RPMI7951 (cell line): ENCODE measurements around the gene BAG1. TPM values are rescaled to one million over a fixed set of nuclear protein-coding genes. Genes with fewer than 3 reads are reported as not detected.
A peak's percentile ranks its signal among the peaks of the same experiment; 100 is the strongest.

Source experiments
- DNase-seq: peaks from one replicate; pipeline ENCODE4 v3.0.0-alpha.2; 2012; ENCODE audit warnings: low read depth
- total RNA-seq: library from RNA; depleted of rRNA; stranded (reverse); fragments of >200 nt; shearing (Covaris generic); gene quantifications from 2 replicates; pipeline ENCODE4 v1.2.3, GENCODE V29; 2014

Gene BAG1
- total RNA-seq, 1 experiment from 2014 or later: 19.9 TPM

- DNase-seq: no peak
These were observed 9.4 kb upstream of the BAG1 start for GRCh38 chr9:33273972-33274328.

DNA sequence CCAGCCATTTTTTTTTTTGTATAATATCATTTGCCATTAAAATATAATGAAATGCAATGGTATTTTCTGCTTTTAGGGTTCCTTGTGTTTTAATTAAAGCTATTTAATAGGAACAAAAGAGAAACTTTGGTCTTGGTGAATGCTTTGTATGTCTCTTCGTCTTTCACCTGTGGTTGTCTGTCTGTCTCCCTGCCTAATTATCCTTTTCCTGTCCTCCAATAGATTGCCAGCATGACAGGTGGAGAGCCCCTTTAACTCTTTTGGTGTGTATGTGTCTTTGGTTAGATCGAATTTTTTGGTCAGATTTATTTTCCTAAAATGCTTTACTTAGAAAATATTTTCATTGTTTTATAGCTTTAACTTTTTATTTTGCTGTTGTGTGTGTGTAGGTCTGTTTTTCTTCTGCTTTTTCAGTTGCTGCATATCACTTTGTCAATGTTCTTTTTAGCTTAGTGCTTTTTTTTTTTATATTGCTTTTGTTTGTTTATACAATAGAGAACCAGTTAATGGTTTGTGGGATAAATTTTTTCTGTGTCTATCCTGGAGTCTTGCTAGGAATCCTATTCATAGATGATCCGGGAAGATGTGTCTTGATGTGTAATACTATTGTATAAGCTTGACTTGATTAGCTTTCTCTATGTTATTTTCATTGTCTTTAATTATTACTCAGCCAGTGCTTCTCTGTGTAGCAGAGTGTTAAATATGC, 8.9 kb upstream of the BAG1 start:
- DNase-seq: no peak

DNA sequence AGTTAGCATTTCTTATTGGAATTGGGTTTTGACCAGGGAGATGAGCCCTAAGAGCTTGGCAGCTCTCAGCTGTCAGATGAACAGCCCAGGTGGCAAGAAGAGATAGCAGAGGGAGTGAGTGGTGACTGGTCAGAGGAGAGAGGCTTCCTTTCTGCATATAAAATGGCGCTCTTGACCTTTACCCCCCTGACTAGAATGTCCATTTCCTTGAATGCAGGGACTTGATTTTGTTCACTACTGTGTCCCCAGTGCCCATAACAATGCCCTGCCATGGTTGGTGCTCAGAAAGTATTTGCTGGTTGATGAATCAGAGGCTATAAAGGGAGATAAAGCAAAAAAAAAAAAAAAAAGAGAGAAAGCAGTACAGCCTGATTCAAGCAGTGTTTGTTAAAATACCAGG, 7.6 kb upstream of the BAG1 start:
- DNase-seq: no peak

- no peak for DNase-seq
These were observed 5.6 kb upstream of the BAG1 start for GRCh38 chr9:33270146-33270545.

DNA sequence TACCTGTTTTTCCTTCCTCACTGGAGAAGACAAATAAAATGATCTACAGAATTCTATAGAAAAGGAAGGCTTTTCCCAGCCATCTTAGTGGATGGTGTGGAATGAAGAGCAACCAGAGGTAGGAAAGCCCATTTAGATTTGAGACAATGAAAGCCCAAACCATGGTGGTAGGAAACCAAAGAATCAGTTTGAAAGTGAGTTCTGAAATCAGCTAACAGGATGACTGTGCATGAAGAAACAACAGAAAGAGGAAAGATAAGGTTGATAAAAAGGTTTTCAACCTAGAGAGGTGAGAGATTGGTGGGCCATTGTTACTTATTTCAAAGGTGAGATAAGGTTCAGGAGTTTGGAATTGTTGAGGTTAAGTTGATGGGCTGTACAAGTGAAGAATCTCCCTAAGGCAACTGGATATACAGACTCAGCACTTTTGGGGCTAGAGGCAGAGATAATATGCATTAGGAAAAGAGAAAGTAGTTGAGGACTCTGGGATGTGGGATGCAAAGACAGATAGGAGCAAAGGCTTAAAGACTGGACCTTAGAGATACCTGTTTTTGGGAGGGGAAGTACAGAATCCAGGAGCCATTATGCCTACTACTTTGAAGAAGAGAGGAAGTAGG, 2.8 kb upstream of the BAG1 start:
- DNase-seq: no peak

- DNase-seq: no peak
These were observed 830 bp upstream of the BAG1 start for GRCh38 chr9:33265211-33265865.

DNA sequence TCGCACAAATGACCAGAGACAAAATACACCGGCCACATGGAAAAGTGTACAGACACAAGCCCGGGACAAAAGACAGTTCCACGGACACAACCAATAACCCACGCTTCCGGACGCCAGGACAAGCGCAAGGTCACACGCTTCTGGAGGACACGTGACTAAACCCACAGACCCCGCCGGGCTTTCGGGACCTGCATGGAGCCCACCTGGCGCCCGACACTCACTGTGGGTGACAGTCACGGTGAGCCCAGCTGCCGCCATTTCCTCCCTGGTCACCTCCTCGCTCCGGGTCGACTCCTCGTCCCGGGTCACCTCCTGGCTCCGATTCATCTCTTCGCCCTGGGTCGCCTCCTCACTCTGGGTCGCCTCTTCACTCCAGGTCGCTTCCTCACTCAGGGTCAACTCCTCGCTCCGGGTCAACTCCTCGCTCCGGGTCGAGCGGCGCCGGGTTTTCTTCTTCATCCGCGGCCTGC, 470 bp downstream of the BAG1 start:
- DNase-seq: peak; percentile 27

GRCh38 chr9:33263131-33264002, 1.1 kb downstream of the BAG1 start:
- DNase-seq: peak; percentile 22

GRCh38 chr9:33260372-33260771, 4.1 kb downstream of the BAG1 start:
- no peak for DNase-seq

DNA sequence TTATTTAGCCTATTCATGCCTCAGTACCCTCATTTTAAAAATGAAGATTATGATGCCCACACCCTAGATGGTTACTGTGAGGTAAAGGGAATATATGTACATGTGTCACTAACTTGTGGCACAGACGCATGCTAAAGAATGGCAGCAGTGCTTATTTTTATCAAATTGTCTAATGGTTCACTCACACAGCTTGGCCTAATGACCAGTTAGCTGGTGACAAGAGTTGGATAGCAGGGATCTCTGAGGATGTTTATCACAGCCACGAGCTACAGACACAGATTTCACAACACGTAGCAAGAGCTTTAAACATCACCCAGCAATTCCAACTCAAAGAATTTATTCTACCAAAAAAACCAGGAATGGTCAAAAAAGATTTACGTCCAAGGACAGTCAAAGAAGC, 7.2 kb downstream of the BAG1 start:
- no peak for DNase-seq

DNA sequence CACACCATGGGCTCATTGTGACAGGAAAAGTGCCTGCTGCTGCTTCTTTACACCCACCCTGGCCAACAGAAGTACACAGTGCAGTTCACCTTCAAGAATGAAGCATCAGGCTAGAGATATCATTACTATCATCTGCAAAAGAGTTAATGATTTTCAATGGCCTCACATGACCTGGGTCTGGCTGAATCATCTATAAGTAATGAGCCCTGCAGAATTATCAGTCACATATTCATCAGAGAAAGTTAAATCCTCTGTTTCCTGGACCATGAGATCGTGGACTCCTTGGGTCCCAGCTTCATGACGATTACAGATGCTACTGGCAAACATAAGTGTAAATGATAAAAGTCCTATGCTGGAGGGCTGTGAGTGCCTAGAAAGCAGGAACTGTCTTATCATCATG, 8.3 kb downstream of the BAG1 start:
- DNase-seq: no peak

DNA sequence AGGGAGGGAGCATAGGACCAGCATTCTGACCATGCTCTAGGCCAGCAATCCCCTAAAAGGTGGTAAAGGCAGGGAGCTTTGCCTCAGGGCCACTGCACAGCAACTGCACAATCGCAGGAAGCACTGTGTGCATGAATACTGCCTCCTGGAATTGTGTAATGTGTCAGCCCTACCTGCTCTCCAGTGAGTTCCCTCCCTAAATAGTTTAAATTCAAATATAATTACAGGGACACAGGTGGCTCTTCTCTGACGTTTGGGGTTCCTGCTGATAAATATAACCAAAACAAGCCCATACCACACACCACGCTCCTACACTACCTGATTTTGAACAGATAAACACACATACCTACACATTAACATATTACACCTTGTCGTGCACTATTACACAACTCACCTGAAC, 9.0 kb downstream of the BAG1 start:
- DNase-seq: no peak

GRCh38 chr9:33255014-33255413, 9.5 kb downstream of the BAG1 start:
- no peak for DNase-seq

- no peak for DNase-seq
These were observed 10.3 kb downstream of the BAG1 start for GRCh38 chr9:33254211-33254610.

- DNase-seq: peak; percentile 16
These were observed 14.0 kb downstream of the BAG1 start for GRCh38 chr9:33250458-33250995.

DNA sequence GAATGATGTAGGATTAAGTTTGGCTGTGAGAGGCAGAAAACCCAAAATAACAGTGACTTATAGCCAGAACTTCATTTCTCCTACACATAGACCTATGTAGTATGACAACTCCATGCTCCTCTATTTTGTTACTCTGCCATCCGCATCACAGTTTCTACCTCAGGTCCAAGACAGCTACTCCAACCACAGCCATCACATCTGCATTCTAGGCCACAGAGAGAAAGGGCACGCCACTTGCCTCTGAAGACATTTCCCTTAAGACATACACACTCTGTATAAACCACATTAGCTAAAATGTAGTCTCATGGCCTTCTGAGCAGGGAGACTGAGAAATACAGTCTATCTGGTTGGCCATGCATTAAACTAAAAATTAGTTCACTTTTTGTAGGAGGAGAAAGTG, 14.5 kb downstream of the BAG1 start:
- DNase-seq: no peak

DNA sequence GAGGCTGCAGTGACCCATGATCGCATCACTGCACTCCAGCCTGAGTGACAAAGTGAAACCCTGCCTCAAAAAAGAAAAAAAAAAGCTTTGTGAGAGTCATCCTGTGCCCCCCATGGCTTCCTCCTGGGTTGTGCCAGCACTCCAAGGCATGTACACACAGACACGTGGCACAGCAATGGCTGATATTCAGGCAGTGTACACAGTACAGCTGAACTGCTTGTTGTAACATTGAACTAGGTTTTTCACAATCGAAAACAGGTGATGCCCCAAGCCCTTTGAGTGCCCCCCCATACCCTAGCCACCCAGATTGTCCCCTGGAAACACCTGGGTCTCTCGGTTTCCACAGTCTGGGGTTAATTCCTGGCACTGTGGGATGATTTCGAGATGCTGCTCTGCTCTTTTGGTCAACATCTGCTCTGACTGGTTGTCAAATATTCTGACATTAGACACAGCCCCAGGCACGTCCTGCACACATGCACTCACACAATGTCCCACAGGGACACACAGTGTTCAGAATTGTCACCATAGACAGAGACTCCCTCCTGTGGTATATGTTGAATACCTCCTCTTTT, 15.3 kb downstream of the BAG1 start:
- no peak for DNase-seq

- DNase-seq: no peak
These were observed 15.9 kb downstream of the BAG1 start for GRCh38 chr9:33248606-33249005.

GRCh38 chr9:33246269-33246860, 18.1 kb downstream of the BAG1 start:
- no peak for DNase-seq

DNA sequence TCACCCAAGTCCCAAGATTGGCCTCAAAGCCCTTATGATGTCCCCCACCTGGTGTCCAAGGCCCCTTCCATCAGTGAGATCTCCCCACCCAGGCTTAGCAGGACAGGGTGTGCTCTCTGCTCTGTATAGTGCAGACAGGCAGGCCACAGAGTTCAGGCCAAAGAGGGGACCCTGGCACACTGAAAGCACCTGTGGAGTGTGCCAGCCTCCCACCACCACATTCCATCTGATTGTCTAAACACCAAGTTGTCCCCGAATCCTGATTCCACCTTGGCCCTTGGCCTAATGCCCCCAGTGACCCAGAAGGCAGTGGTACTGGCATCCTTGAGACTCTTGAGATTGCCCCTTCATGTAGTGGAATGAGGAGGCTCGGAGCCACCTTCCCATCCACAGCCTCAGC, 19.2 kb downstream of the BAG1 start:
- DNase-seq: no peak

DNA sequence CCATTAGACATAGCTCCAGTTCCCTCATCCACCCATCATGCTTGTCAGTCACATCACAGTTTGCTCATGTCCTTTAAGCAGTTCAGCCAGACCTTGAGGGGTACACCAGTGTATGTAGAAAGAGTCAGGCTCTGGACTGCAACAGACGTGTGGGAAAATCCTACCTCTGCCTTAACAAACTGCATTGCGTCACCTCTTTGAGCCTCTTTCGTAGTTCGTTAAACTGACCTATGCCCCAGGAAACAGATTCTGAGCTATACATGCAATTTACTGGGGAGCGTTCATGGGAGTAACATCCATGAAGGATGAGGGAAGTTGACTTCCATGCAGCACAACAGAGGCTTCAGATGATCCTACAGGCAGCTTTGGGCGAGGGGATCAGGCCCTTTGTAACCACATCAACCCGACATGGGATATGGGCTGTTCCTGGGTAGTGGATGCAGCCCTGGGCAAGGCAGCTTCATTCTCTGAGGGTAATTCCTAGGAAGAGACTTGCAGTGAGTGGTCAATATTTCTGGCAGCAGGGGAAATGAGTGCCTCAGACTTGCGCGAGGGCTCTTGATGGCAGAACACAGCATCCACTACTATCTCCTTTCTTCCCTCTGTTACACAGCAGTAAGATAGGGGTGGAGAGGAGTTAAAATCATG, 20.2 kb downstream of the BAG1 start:
- DNase-seq: no peak
